GM21447 (cell line): Measurements from ENCODE around the gene NELFB.

Experiments used
- ATAC-seq: cut with Tn5 transposase; IDR thresholded peaks from one replicate; pipeline ENCODE4 v1.9.1; 2021; ENCODE audit not compliant: unreplicated experiment

Gene NELFB

DNA sequence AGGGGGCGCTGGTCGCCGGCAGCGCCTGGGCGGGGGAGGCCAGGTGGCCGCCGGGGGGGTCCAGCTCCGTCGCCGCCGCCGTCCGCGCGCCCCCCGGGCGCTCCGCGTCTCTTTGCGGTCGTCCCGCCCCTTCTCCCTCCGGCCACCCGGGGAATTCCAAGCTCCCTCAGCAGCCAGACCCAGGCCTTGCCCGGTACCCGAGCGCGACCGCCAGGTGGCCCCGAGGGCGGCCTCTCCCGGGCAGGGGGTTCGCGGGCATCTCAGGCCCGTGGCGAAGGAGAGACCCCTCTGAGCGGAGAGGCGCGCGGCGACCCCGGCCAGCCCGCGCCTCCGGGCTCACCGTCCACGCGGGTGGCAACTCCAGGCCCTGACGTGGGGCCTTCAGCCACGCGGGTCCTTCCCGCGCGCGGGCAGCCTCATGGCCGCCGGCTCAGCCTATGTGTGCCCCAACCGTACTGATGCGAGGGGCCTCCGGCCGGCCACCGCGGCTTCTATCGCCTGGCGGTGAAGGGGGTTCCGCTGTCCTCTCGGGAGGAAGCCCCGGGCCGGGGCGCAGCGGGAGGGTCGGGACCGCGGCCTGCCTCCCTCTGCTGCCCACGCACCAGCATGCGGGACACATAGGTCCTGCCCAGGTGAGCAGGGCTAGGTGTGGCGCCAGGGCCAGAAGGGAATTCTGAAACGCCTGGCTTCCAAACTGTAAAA lies 47.5 kb downstream of the NELFB start:
- ATAC-seq, result peak; percentile 49

DNA sequence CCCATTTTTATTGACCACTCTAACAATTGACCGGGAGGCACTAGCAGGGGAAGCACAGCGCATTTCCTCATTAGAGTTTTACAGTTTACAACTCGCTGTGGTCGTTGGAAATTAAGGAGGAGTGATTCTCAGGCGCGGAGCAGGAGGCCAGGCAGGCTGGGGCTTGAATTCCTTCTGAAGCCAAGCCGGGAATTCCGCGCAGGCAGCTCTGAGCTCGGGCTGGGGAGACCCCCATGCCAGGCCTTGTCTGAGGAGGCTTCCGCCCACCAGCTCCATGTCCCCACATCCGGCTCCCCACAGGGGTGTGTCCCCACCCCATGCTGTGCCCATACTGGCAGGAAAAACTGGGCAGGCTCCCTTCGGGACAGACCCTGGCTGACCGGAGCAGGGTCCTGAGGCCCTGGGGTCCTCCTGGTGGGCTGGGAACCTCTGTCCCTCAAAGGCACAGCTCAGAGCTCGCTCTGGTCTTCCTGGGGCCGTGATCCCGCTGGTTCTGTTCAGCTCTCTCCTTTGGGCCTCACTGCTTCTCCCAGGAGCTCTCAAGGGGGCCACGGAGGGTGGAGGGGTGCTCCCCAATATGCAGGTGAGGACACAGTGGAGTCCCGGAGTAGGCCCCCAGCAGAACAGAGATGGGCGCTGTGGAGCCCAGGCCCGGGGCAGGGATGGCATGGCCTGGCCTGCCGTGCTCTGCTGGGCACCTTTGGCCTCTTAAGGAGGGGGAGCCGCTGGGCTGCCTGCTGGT lies 48.2 kb downstream of the NELFB start:
- no peak for ATAC-seq

DNA sequence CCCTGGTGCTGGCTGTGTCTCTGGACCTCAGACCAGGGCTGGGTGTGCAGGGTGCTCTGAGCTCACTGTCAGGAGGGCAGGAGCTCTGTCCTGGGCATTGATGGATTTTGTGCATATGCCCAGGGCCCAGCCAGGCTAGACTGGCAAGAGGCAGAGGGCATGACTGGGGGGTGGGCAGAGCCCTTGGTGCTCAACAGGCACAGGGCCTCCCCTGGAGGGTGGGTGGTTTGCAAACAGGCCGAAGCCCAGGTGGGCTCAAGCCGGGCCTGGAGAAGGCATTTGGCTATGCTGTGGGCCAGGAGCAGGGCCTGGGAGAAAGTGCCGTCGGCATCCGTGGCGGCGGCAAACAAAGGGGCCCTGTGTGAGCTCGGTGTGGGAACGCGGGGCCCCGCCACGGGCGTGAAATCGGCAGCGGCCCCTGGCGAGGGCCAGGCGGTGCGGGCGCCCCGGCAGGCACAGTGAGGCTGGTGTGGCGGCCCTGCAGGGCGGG lies 48.8 kb downstream of the NELFB start:
- ATAC-seq, result no peak

DNA sequence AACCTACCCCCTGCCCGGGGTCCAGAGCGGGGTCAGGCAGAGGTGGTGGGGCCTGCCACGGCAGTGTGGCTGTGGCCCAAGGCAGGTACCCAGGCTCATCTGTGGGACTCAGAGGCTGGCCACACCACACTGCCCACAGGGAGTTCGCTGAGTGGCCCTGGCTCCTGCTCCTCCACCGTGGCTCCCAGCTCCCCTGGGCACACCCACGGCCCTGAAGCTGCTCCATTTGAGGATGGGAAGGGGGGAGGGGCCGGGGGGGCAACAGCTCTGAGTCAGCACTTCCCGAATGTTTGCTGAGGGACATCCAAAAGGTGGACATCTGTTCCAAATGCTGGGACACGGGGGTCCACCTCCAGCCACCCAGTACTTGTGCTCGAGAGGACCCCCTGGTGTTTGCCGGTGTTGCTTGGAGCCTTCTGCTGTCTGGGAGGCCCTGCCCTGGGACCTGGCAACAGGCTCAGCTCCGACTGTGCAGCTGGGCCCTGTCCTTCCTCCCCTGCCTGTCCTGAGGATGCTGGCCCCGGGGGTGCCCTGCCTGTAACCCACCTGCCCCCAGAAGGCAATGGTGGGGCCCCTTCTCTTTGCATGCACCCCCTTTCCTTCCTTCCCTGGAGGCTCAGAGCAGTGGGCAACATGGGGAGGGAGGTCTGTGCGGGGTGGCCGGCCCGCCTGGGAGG lies 49.4 kb downstream of the NELFB start:
- no peak for ATAC-seq

DNA sequence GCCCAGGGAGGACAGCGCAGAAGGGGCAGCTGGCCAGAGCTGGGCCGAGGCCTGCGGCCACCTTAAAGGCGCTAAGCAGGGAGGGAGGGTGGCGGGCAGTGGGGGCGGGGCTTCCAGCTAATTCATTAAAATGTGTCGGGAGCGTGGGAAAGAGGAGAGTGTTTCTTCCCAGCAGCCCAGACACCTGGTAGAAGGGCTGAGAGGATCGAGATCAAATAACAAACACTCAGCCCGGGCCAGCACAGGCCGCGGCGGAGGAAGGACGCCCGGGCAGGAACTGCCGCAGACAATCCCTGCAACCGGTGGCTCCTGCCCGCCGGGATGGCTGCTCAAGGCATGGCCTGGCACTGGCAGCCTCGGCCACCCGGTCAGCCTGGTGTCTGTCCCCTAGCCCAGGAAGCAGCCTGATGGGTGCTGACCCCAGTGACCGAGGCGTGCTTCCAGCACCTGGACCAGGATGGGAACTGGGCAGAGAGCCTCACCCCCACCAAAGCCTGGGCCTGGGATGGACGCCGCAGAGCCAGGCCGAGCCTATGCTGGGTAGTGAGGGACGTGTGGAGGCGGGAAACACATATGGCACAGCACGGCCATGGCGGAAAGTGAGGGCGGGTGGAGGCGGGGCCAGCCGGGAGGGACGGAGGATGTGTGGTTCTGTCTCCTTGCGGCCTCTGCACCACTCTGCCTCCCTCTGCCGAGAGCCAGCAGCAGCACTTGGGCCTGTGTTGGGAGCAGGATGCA lies 50.1 kb downstream of the NELFB start:
- ATAC-seq, result no peak

DNA sequence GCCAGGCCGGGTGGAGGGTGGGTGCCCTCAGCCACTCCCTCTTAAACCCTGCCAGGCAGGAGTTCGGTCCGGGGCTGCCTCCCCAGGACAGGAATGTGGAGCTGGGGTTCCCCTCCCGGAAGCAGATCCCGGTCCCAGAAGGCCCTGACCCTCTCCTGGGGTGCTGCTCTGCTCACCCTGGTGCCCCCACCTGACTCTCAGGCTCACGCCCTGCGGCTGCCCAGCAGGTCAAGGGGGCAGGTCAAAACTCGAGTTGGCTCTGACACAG lies 50.6 kb downstream of the NELFB start:
- no peak for ATAC-seq

DNA sequence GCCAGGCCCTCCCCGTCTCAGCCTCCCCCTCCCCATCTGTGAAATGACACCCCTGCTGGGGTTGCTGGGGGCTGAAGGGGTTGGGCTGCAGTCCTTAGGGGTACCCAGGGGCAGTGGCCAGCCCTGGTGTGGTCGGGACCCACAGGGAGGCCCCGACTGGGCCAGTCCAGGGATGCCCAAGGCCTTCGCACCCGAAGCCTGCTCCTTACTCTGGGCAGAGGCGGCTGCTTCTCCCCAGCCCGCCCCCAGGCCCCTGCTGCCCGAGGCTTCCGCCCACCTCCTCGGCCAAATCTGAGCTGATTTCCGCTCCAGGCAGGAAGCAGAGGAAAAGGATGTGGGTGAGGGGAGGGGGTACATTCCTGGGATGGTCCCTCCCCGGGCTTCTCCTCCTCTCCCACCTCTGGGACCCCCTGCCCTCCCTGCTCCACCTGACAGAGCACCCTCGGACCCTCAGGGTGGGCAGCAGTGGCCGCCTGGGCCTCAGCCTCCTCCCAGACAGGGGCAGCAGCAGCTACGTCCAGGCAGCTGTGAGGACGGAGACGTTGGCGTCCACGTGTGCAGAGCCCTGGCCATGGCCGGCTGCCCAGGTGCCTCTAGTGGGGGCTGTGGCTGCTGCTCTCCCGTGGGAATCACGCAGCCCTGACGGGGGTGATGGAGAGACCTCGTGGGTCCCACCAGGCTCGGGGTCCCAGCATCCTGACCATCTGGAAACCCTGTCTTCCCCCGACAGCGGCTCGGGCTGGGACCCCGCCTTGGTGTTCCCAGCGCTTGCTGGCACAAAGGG lies 51.1 kb downstream of the NELFB start:
- ATAC-seq, result no peak

DNA sequence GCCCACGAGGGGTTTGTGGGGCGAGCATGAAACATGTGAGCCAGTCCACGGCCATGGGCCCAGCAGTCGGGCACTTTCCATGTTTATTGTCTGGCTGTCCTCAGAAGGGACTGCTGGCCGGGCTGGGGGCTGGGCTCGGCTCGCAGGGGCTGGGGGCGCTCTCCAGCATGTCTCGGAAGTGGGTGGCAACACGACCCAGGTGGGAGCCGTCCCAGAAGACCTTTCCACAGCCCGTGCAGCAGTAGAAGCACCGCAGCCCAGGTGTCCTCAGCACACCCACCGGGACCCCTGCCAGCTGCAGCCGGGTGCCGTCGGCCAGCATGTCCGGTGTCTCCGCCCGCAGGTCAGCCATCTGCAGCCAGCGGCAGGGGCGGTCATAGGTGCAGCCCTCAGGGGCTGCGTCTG lies 51.7 kb downstream of the NELFB start:
- ATAC-seq, result no peak

DNA sequence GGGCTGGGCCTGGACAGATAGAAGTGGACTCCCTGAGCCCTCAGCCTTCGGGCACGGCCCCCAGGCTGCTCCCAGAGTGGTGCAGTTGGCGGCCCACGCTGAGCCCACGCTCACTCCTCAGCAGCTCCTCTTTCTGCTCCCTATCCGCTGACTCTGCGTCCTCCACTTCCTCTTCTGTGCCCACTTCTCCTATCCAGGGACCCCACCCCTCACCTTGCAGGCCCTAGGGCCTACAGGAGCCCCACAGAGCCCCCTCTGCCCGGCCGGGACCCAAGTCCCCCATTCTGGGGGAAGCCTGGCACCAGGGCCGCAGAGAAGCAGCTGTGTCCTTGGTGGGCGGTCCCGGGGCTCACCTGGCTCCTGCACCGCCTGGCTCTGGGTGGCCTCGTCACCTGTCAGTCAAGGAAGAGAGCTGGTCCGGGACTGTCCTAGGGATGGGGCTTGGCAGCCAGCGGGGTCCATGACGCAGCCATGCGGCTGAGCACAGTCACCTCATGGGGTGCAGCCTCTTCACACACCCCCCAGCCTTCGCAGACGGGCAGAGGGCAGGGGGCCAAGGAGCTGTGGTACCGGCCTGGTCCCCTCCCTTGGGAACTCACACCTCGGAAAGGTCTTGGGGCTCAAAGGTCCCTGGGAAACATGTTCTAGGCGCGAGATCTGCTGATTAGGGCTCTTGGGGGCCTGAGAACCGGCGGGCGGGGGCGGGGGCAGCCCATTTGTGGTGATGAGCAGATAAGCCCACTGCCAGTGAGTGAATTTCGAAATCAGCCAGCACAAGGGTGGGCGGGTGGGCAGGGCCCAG lies 52.3 kb downstream of the NELFB start:
- ATAC-seq, result no peak

DNA sequence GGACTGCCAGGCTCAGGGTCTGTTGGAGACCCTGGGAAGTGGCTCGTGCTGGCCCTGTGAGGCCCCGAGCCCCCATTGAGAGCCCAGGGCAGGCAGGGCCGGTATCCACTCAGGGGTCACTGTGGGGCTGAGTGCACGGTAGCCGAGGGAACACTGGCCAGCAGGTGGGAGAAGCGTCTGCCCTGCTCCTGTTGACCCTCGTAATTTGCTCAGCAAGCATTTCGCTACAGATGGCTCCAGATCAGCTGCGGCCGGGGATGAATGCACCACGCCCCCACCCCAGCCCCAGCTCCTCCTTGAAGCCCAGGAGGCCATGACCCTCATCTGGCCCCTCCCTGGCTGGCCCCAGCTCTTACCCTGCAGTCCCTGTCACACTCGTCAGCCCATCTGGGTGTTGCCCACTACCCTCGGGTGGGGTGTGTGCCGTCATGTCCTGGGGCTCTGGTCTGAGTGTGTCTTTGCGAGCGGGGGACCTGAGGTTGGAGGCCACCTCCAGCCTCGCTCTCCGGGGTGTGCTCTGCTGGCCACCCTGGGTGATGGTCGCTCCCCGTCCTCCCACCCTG lies 53.0 kb downstream of the NELFB start:
- no peak for ATAC-seq

DNA sequence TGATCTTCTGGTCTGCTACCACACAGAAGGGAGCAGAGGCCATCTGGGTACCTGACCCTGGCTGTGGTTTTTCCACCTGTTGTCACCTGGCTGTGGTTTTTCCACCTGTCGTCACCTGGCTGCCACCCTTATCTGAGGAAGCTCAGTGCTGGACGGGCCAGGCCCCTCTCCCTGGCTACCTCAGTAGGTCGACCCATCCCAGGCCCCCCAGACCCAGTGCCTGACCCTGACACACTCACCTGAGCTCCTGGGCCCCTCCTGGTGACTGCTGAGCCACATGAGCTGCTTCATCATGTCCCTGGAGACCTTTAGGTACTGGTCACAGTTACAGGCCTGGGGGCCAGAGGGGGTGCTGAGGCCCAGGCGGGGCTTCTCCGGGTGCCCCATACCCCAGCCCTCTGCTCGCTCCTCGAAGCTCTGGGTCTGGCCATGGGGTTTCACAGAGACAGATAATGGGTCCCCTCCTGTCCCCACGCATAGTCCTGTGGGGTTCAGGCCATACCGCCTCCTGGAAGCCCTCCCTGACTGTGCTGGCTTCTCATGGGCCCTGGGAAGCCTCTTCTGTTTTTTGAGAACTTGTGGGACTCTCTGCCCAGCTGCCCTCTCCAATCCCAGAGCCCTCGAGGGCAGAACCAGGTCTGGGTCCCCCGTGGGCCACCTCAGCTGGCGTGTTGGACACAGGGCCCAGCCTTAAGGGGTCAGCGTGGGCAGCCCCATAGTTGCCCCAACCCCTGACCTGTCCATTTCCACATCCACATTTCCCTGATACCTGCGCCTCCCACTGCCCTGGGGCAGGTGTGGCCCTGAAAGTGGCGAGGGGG lies 54.5 kb downstream of the NELFB start:
- ATAC-seq, result no peak

DNA sequence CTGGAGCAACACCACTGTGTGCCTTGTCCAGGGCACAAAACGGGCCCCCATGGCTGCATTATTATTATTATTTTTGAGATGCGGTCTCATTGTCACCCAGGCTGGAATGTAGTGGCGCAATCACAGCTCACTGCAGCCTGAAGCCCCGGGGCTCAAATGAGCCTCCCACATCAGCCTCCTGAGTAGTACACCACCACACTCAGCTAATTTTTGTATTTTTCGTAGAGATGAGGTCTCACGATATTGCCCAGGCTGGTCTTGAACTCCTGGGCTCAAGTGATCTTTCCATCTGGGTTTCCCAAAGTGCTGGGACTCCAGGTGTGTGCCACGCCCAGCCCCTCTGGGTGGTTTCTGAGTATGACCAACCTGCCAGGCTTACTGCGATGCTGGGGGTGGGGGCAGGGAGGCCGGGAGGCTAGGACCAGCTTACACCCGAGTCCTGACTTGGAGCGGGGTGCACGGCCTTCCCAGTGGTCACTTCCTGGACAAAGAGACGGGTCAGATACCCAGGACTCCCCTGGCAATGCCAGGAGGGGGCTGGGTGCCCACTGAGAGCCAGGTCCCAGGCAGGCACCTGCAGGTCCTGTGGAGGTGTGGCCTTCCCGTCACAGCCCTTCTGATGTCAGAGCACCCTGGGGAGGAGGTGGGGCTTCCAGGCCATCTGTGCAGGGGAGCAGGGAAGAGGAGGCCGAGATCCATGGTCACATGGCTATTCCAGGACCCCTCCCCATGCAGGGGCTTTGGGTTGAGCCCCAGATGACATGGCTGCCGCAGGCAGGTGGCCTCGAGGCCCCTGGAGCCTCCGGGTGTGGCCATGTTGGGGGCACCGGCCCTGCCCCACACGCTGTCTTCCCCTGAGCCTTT lies 55.3 kb downstream of the NELFB start:
- no peak for ATAC-seq

DNA sequence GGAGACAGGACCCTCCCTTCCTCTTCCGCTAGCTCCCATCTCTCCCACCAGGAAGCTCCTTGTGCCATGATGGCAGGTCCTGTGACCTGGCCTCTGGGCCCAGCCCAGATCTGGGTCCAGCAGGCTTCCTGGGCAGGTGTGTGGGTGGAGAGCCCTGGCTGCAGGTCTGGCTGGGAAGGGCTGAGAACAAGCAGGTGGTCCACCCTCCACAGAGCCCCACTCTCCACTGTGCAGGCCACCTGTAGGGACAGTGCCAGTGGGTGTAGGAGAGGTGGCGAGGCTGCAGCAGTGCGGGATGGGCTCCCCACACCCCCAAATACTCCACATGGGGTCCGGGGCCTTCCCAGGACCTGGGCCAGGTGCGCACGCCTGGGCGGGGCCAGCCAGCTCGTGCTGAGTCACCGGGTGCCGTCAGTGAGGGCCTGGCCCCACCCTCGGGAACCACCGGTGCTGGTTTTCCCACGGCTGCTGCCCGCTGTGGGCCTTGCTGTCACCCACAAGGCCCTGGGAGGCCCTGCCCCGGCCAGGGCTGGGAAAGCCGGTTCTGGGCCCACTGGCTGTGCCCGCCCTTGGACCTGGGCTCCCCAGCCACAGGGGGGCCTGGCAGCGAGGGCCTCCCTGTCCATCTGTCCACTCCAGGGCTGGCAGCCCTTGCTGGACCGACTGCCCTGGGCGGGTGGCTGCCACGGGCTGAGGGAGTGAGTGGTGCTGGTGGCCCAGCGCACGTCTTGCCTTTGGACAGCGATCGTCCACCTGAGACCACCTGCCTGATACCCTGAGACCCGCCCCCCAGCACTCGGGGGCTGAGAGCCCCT lies 56.3 kb downstream of the NELFB start:
- no peak for ATAC-seq

DNA sequence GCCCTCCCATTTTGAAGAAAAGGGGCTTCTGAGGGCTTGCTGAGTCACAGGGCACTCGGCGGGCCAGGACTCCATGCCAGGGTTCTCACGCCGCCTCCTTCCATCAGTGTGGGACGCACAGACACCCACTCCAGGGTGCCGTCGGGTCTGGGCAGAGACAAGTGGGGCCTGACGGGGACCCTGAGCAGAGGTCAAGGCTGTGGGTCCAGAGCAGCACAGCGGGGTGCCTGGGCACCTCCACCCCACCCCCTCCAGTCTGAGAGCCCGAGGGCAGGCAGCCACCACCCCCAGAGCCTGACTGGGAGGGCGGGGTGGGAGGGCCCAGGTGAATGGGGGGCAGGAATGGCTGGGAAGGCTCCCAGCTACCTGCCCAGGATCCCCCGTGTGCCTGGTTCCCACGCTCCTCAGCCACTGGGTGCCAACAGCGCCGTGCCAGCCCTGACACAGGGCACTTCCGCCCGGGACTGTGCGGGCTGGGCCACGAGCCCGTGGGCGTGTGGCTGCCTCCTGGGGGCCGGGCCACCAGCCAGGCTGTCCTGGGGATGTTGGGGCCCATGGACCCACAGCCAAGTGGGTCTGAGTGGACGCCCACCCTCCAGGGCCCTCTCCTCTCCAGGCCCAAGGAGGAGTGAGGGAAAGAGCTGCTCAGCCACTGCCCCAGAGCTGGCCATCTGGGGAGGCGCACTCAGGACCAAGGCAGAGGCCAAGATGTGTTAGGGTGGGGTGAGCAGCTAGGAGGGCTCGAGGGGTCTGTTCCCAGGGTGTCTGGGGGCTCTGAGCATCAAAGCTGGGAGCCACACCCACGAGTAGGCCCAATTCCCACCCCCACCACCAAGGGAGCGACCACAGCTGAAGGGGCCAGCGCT lies 57.1 kb downstream of the NELFB start:
- no peak for ATAC-seq

DNA sequence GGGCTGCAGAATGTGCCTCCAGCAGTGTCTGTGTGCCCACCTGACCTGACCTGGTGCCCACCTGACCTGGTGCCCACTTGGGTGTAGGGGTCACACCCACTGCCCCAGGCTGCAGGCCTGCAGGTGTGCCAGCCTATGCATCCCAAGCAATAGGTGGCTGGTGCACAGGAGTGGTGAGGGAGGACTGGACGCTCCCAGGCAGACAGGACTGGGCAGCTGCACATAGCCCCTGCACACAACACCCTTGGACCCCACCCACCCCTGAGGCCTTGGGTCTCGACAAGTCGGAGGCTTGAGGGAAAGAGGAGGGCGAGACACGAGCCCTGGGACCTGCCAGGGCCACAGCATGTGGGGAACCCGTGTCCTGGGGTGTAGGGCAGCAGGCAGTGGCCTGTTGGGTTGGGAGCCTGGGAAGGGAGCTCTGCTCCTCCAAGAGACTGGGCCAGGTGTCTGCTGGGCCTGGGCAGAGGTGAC lies 57.8 kb downstream of the NELFB start:
- ATAC-seq, result no peak
